OCI-LY3 (cell line): ENCODE results near the gene NR1I2.

Source experiments
- H2AFZ ChIP-seq: fragments of 200-600, 300-600 bp; shearing (Covaris generic); 2 replicates; pipeline ENCODE4 v1.6.0; 2014; ENCODE audit warnings: antibody characterized with exemption, low read depth, low read length
- H3K27ac ChIP-seq: fragments of 200-600, 300-600 bp; sonication (generic); 2 replicates; pipeline ENCODE4 v1.5.1; 2014; ENCODE audit warnings: mild to moderate bottlenecking, low read length, moderate library complexity, mixed read lengths
- H3K27me3 ChIP-seq: fragments of 200-600, 300-600 bp; sonication (generic); 2 replicates; pipeline ENCODE4 v1.6.1; 2014; ENCODE audit warnings: low read depth, low read length, mixed read lengths
- H3K36me3 ChIP-seq: fragments of 200-600, 300-600 bp; sonication (generic); replicated peaks from 2 replicates; pipeline ENCODE3; 2014; ENCODE audit warnings: low read depth, low read length, mixed read lengths
- H3K4me1 ChIP-seq: fragments of 300-600, 200-600 bp; sonication (generic); 2 replicates; pipeline ENCODE4 v1.6.1; 2014; ENCODE audit warnings: low read length, mixed read lengths
- H3K4me2 ChIP-seq: fragments of 200-600, 300-600 bp; sonication (generic); 2 replicates; pipeline ENCODE4 v1.6.1; 2014; ENCODE audit warnings: low read length, mixed read lengths
- H3K4me3 ChIP-seq: fragments of 300-600, 200-600 bp; sonication (generic); 2 replicates; pipeline ENCODE4 v1.5.1; 2014; ENCODE audit warnings: antibody characterized with exemption, mild to moderate bottlenecking, low read length, moderate library complexity
- H3K79me2 ChIP-seq: fragments of 300-600, 200-600 bp; shearing (Covaris generic); 2 replicates; pipeline ENCODE4 v1.6.1; 2014; ENCODE audit warnings: mild to moderate bottlenecking, low read length, mixed read lengths
- H3K9ac ChIP-seq: fragments of 300-600, 200-600 bp; shearing (Covaris generic); 2 replicates; pipeline ENCODE4 v1.6.0; 2014; ENCODE audit warnings: mild to moderate bottlenecking, low read length, moderate library complexity
- H3K9me3 ChIP-seq: fragments of 200-600, 300-600 bp; shearing (Covaris generic); 2 replicates; pipeline ENCODE4 v1.6.1; 2014; ENCODE audit warnings: low read length, mixed read lengths; ENCODE audit not compliant: insufficient read depth
- H4K20me1 ChIP-seq: fragments of 200-600, 300-600 bp; sonication (generic); 2 replicates; pipeline ENCODE4 v1.6.1; 2016; ENCODE audit warnings: low read length, mixed read lengths; ENCODE audit not compliant: insufficient read depth
- EZH2phosphoT487 ChIP-seq: fragments of 200-600 bp; shearing (Covaris generic); IDR thresholded peaks from 2 replicates; pipeline ENCODE4 v1.6.1; 2018; ENCODE audit warnings: antibody characterized with exemption, mixed run types, low read depth
- TF ChIP-seq, protein P1 (sequence below): fragments of 200-600, 300-600 bp; sonication (generic); IDR thresholded peaks from 2 replicates; pipeline ENCODE4 v1.5.1; 2014; ENCODE audit warnings: antibody characterized with exemption, low read length, low read depth

Gene NR1I2

DNA sequence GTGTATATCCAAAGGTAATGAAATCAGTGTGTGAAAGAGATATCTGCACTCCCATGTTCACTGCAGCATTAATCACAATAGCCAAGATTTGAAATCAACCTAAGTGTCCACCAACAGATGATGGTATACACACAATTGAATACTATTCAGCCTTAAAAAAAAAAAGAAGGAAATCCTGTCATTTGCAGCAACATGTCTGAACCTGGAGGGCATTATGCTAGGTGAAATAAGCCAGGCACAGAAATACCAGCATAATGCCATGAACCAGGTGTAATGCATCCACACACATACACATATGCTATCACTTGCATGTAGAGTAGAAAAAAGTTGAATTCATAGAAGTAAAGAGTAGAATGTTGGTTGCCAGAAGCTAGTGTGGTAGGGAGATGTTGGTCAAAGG, 18.4 kb upstream of the NR1I2 start:
- H2AFZ ChIP-seq, result no peak overlapping the region
- no peaks in the 10 kb centered on the region for H4K20me1 ChIP-seq
- H3K36me3 ChIP-seq, result peaks cover 11% of the 10 kb centered on the region
- H3K4me3 ChIP-seq, result no peak overlapping the region
- H3K4me1 ChIP-seq, result peaks cover 7% of the 10 kb centered on the region; the same call in 1 of the 2 replicates
- H3K9ac ChIP-seq, result no peak overlapping the region
- H3K27ac ChIP-seq, result no peak overlapping the region
- no peak overlapping the region for H3K4me2 ChIP-seq
- H3K27me3 ChIP-seq, result no peaks in the 10 kb centered on the region
- H3K9me3 ChIP-seq, result peaks cover 4% of the 10 kb centered on the region; the same call in 1 of the 2 replicates
- no peaks in the 10 kb centered on the region for H3K79me2 ChIP-seq
- TF ChIP-seq, protein P1, sequence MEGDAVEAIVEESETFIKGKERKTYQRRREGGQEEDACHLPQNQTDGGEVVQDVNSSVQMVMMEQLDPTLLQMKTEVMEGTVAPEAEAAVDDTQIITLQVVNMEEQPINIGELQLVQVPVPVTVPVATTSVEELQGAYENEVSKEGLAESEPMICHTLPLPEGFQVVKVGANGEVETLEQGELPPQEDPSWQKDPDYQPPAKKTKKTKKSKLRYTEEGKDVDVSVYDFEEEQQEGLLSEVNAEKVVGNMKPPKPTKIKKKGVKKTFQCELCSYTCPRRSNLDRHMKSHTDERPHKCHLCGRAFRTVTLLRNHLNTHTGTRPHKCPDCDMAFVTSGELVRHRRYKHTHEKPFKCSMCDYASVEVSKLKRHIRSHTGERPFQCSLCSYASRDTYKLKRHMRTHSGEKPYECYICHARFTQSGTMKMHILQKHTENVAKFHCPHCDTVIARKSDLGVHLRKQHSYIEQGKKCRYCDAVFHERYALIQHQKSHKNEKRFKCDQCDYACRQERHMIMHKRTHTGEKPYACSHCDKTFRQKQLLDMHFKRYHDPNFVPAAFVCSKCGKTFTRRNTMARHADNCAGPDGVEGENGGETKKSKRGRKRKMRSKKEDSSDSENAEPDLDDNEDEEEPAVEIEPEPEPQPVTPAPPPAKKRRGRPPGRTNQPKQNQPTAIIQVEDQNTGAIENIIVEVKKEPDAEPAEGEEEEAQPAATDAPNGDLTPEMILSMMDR, result no peak
- TF ChIP-seq EZH2phosphoT487, result no peak

DNA sequence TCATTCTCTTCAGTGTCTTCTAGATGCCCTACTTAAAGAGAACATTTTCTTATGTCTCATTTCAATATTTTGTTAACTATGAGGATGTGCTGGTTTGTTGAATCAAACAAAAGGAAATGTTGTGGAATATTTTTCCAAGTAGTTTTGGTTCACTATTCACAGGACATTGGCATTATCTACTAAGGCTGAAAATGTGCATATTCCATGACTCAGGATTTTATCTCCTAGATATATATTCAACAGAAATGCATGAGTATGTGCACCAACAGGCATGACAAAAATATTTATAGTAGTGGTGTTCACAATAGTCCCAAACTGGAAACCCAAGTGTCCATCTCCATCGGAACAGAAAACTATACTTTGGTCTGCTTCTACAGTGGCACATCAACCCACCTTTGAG, 16.7 kb upstream of the NR1I2 start:
- H4K20me1 ChIP-seq, result no peaks in the 10 kb centered on the region
- H3K27ac ChIP-seq, result no peak overlapping the region
- no peak overlapping the region for H3K4me2 ChIP-seq
- peaks cover 4% of the 10 kb centered on the region for H3K36me3 ChIP-seq
- peaks cover 4% of the 10 kb centered on the region; the same call in 1 of the 2 replicates for H3K9me3 ChIP-seq
- H3K27me3 ChIP-seq, result no peaks in the 10 kb centered on the region
- H3K4me1 ChIP-seq, result no peaks in the 10 kb centered on the region
- no peak overlapping the region for H2AFZ ChIP-seq
- H3K4me3 ChIP-seq, result no peak overlapping the region
- H3K9ac ChIP-seq, result no peak overlapping the region
- no peaks in the 10 kb centered on the region for H3K79me2 ChIP-seq
- no peak for TF ChIP-seq EZH2phosphoT487
- TF ChIP-seq, protein P1, result no peak

DNA sequence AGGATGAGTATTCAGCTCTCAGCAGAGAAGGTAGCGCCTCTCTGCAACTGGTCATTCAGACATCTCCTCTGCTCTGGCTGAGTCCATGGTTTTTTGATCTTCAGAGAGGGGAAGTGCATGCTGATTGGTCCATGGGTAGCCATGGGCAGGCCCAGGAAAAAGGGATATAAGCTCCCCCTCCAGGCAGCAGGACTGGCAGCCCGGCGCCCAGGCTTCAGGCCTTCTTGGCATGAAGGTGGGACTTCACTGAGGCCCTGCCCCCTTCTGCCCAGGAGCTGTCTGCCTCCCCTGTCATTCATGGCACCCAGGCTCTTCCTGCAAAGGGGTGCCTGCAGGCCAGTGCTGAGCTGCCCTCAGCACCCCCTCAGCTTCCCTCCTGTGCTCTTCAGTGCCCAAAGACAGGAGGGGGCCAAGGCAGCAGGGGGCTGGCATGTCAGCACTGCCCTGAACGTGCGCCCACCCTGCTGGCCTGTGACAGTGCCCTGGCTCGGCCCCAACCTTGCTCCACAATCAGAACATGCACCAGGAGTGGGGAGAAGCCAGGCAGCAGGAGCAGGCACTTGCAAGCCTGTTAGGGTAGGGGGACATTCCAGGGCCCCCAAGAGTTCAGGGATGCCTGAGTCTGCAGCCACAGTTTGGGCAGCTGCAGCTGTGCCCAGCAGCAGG, 13.8 kb upstream of the NR1I2 start:
- no peak overlapping the region for H2AFZ ChIP-seq
- no peak overlapping the region for H3K9ac ChIP-seq
- H3K27me3 ChIP-seq, result no peaks in the 10 kb centered on the region
- no peaks in the 10 kb centered on the region for H4K20me1 ChIP-seq
- H3K9me3 ChIP-seq, result no peaks in the 10 kb centered on the region
- no peaks in the 10 kb centered on the region for H3K36me3 ChIP-seq
- H3K27ac ChIP-seq, result no peak overlapping the region
- H3K79me2 ChIP-seq, result no peaks in the 10 kb centered on the region
- H3K4me2 ChIP-seq, result no peak overlapping the region
- H3K4me1 ChIP-seq, result no peaks in the 10 kb centered on the region
- no peak overlapping the region for H3K4me3 ChIP-seq
- TF ChIP-seq, protein P1, result no peak
- TF ChIP-seq EZH2phosphoT487, result no peak

DNA sequence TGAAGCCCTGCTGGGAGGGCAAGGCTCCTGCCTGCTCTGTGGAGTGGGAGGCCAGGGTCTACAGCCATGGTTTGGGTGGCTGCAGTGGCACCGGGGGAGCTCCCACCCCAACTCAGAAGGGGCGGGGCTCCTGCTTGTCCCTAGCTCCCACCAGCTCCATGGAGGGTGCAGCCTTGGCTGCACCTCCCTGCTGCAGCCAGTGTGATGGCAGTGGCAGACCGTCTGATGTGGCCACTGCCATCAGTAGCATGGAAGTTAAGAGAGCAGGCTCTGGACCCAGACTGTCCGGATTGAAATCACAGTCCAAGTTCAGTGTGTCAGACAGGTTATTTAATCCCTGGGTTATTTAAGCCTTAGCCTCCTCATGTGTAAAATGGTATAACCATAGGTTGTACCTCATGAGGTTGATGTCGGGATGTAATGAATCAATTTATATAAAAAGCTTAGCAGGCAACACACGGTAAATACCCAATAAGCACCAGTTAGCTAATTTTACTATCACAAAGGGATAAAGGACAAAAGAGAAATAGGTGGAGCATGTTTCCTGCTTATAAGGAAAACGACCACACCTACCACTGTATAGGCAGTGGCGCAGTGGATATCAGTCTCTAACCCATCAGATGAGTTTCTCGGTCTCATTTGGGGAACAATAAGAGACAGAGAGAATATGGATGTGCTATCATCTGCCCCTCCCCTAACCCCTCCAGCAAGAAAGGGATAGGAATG, 13.1 kb upstream of the NR1I2 start:
- Histone ChIP-seq H4K20me1 (no peaks in the 10 kb centered on the region), H3K36me3 (no peaks in the 10 kb centered on the region), H3K27me3 (no peaks in the 10 kb centered on the region), H3K79me2 (no peaks in the 10 kb centered on the region), H3K4me3 (no peak overlapping the region), H2AFZ (no peak overlapping the region), H3K9me3 (no peaks in the 10 kb centered on the region), H3K9ac (no peak overlapping the region), H3K4me1 (peaks cover under 1% of the 10 kb centered on the region; the same call in 1 of the 2 replicates), H3K27ac (no peak overlapping the region), H3K4me2 (no peak overlapping the region)
- TF ChIP-seq, protein P1, result no peak
- no peak for TF ChIP-seq EZH2phosphoT487
